NCI-H524 (cell line): ENCODE data around the gene ATRN.

Experiments
- DNase-seq, 2 experiments: peaks; one replicate each; lab custom pipeline; 2025; lab: John Stamatoyannopoulos, UW

Gene ATRN

GRCh38 chr20:3674995-3675900, 204.4 kb downstream of the ATRN start:
- DNase-seq, result no peak

GRCh38 chr20:3677733-3678132, 206.9 kb downstream of the ATRN start:
- DNase-seq, result no peak

DNA sequence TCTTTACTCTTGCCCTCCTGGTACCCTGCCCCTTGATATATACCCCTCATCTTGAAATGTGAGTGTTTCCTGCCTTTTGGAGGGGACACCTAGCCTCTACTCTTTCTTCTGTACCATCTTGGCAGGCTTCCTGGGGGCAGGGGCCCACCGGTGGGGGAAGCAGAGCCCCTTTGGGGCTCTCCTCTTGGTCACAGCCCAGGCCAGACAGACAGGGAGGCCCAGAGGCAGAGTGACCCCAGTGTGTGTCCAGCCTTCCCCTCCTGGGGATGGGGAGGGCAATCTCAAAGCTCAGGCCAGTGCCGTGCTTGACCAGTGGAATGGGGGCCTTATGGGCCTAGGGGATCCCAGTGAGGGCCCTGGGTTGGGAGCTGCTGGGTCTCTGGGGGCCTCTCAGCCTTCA, 207.4 kb downstream of the ATRN start:
- no peak for DNase-seq

GRCh38 chr20:3678856-3679720, 208.3 kb downstream of the ATRN start:
- DNase-seq, result no peak

- DNase-seq, result no peak
These were observed 209.2 kb downstream of the ATRN start for GRCh38 chr20:3679749-3680700.

- no peak for DNase-seq
These were observed 210.0 kb downstream of the ATRN start for GRCh38 chr20:3680701-3681351.

- no peak for DNase-seq
These were observed 210.6 kb downstream of the ATRN start for GRCh38 chr20:3681352-3681930.

DNA sequence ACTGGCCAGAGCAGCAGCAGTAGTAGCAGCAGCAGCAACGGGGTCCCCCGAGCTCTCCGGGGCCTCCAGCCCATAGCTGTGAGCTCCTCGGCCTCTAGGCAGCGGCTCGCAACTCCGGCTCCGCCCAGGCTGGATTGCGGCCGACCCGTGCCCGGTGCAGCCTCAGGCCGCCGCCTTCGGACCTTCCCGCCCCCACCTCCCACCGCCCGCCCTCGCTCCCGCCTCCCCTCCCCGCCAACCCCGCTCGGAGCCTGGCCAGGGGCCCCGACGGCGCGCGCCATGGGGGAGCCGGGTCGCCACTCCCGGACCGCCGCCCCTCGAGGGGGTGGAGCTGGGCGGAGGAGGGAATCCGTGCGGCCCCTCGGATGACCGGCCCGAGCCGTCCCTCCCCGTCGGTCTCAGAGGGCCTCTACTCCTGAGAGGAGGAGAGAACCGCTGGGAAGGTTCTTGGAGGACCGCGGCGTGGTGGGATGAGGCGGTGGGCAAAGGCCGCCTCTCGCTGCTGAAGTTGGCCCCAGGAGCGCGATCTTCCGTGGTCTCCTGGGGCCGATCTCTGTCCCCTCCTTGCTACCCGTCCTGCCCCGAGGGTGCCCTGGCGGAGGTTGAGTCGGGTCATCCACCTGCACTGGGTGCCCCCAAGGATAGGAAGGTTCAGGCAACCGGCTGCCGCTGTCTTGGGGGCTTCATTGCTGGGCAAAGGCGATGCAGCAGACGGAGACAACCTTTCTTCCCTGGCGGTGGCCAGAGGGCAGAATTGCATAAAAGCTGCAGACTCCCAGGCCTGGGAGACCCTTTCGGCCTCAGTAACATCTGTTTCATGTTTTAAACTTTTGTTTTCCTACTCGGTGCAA, 211.3 kb downstream of the ATRN start, which contains the start of gene ADAM33:
Gene ADAM33, minus strand, starts transcription at position 80 of the 851 bp plus-strand sequence. Its CDS starts 6 bp downstream, at position 74.
- no peak for DNase-seq

GRCh38 chr20:3685341-3685740, 214.5 kb downstream of the ATRN start:
- DNase-seq, result no peak

DNA sequence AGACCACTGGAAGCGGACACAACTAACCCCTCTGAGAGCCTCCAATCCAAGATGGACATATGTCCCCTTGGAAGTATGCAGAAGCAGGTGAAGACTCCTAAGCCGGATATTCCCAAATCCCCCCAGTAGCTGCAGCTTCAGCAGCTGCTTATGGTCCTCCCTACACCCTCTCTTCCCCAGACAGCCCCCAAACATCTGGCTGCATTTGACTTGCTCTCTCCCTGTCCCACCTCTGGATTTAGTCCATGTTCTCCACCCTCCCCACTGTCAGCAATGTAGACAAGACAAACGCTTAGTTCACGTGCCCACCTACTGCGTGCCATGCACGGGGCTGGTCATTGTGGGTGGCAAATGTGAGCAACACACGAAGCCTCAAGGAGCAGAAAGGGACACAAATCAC, 215.6 kb downstream of the ATRN start:
- DNase-seq, result no peak

- DNase-seq, result peak in 1 of 2 experiments; percentile 24
These were observed 216.1 kb downstream of the ATRN start for GRCh38 chr20:3686867-3687321.

- peak in 1 of 2 experiments; percentile 26 for DNase-seq
These were observed 216.8 kb downstream of the ATRN start for GRCh38 chr20:3687655-3688054.

DNA sequence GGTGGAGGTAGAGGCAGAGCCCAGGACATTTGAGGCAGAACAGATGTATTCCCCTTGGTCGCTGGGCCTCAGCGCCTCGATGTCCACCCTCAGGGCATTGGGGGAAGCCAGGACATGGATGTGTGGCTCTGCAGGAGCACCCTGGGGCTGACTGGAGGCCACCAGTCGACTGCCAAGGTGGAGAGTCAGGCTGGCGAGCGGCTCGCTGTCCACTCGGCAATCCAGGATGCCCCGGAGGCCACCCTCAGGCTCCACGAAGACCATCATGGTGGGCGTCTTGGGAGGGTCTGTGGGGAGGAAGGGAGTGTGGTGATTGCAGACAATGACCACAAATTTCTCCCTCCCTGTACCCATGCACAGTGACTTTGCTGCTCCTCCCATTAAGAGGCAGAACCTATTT, 219.2 kb downstream of the ATRN start:
- no peak for DNase-seq

GRCh38 chr20:3690413-3690812, 219.6 kb downstream of the ATRN start:
- no peak for DNase-seq

DNA sequence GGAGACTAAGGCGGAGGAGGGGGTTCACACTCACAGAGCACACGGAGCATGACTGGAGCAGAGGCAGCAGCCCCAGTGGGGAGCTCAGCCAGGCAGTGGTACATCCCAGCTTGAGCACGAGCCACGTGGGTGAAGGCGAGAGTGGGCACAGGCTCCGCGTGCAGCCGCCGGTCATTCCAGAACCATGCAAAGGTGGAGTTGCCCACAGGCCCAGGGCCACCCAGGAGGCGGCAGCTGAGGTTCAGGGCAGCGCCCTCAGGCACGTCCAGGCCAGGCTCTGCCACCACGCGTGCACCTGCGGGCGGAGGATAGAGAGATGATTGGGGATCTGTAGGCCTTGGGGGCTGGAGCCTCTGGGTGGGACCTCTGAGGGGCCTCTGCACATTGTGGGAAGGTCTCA, 220.5 kb downstream of the ATRN start:
- DNase-seq, result no peak

- DNase-seq, result no peak
These were observed 221.1 kb downstream of the ATRN start for GRCh38 chr20:3691897-3692296.

GRCh38 chr20:3692706-3693294, 222.0 kb downstream of the ATRN start:
- DNase-seq, result no peak

DNA sequence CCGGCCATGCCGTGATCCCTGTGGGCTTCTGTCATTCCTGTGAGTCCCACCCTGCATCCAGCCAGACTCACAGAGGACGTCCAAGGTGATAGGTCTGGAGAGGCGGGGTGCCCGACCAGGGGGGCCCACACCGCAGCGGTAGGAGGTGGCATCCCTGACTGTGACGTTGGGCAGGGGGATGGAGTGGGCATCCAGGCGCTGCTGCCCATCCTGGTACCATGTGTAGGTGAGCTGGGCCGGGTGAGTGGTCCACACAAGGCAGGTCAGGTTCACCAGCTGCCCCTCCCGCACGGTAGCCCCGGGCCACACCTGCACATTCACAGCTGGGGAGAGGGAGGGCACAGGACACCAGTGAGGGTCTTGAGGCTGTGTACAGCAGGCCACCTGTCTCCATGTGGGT, 222.6 kb downstream of the ATRN start:
- no peak for DNase-seq

DNA sequence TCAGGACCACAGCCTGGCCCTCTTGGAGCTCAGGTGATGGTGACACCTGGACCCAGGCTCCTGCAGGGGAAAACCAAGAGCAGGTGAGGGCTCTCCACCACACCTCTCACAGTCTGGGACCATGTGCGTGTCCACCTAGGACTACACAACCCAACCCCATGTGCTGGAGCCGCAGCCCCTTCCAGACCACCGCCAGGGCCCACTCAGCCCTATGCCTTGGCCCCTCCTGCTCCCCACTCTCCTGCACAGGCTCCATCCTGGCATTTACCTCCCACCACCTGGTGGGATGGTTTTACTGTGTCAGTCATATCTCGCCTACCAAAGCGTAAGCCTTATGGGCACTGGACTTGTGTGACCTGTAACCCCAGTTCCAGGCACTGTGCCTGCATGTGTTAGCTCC, 224.0 kb downstream of the ATRN start:
- no peak for DNase-seq
